ENCODE measurements around the gene GMDS.

DNA sequence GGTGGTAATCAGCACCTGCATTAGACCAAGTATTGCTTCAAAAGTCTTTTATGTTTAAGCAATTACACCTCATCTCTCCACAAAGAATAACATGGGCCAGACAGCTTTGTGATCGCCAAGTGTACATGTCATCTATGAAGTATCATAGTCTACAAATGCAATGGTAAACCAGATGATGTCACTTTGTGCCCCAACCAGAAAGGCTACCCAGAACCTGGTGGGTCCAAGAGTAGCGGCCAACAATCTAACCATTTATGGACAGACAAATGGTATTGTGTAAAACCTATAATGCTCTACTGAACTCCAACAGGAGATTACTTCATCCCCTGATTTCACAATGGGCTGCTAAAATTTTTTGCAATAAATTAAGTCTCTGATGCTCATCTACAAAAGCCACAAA, 295.9 kb downstream of the GMDS start:
- TF ChIP-seq, protein P1, sequence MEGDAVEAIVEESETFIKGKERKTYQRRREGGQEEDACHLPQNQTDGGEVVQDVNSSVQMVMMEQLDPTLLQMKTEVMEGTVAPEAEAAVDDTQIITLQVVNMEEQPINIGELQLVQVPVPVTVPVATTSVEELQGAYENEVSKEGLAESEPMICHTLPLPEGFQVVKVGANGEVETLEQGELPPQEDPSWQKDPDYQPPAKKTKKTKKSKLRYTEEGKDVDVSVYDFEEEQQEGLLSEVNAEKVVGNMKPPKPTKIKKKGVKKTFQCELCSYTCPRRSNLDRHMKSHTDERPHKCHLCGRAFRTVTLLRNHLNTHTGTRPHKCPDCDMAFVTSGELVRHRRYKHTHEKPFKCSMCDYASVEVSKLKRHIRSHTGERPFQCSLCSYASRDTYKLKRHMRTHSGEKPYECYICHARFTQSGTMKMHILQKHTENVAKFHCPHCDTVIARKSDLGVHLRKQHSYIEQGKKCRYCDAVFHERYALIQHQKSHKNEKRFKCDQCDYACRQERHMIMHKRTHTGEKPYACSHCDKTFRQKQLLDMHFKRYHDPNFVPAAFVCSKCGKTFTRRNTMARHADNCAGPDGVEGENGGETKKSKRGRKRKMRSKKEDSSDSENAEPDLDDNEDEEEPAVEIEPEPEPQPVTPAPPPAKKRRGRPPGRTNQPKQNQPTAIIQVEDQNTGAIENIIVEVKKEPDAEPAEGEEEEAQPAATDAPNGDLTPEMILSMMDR (IDR thresholded peaks at IDR 0.05): no peak
- no peak for TF ChIP-seq POLR2AphosphoS5 (IDR thresholded peaks at IDR 0.05; ENCODE audit: insufficient read depth in 1 of 2, low read depth in 1 of 2)

Data from vagina (tissue), 2 donors.